Effector memory CD8-positive, alpha-beta T cell (primary cell): ENCODE data around the gene MINDY4.
A peak's percentile ranks its signal among the peaks of the same experiment; 100 is the strongest.

Experiments
- ATAC-seq: fragments of 150-1000 bp; cut with Tn5 transposase; replicated peaks from 2 replicates; pipeline ENCODE4 v1.10.0; 2021; ENCODE audit warnings: mild to moderate bottlenecking, moderate library complexity
- DNase-seq, 3 experiments: peaks; one replicate each; pipeline ENCODE4 v3.0.0; 2021
- H3K27ac Mint-ChIP-seq, 2 donors: one replicate each; pipeline ENCODE4 v1.8.0; 2022; ENCODE audit warnings: mild to moderate bottlenecking in 2 of 2, mixed read lengths in 2 of 2, moderate library complexity in 2 of 2
- H3K27me3 Mint-ChIP-seq, 2 donors: one replicate each; pipeline ENCODE4 v1.8.0; 2022; ENCODE audit warnings: mixed read lengths in 2 of 2
- H3K36me3 Mint-ChIP-seq: one replicate; pipeline ENCODE4 v1.8.0; 2022; ENCODE audit warnings: mild to moderate bottlenecking, moderate library complexity, mixed read lengths; ENCODE audit not compliant: insufficient read depth
- H3K4me1 Mint-ChIP-seq, 2 donors: one replicate each; pipeline ENCODE4 v1.8.0; 2022; ENCODE audit warnings: low read depth in 2 of 2, mixed read lengths in 2 of 2
- H3K4me3 Mint-ChIP-seq, 2 donors: one replicate each; pipeline ENCODE4 v1.8.0; 2022; ENCODE audit warnings: mild to moderate bottlenecking in 2 of 2, mixed read lengths in 2 of 2, moderate library complexity in 2 of 2
- H3K9me3 Mint-ChIP-seq, 2 donors: one replicate each; pipeline ENCODE4 v1.8.0; 2022; ENCODE audit warnings: mixed read lengths in 2 of 2

MINDY4 gene

DNA sequence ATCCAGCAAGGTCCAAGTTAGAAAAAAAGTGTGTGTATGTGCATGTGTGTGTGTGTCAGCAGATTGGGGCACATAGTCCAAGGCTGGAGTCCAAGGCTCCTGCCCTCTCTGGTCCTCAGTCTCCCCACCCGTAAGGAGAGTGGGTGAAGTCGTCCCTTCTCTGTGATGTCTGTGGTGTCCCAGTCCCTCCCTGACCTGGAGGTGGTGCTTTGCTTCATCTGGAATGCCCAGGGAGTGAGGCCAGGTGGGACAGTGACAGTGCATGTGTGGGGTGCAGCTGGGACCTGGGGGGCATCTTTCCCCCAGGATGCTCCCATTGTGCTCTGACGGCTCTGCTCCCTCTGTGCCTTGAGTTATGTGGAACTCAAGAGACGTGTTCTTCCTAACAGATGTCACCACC lies 158.5 kb downstream of the MINDY4 start:
- no peaks in the 10 kb centered on the region for H3K4me1 Mint-ChIP-seq
- ATAC-seq (no peak), DNase-seq (no peak)
- H3K9me3 Mint-ChIP-seq, result peaks cover 0 to 5% of the 10 kb centered on the region in 2 donors
- H3K36me3 Mint-ChIP-seq, result no peaks in the 10 kb centered on the region
- no peak overlapping the region for H3K4me3 Mint-ChIP-seq
- H3K27me3 Mint-ChIP-seq, result peaks cover 17 to 45% of the 10 kb centered on the region in 2 donors
- no peak overlapping the region for H3K27ac Mint-ChIP-seq

DNA sequence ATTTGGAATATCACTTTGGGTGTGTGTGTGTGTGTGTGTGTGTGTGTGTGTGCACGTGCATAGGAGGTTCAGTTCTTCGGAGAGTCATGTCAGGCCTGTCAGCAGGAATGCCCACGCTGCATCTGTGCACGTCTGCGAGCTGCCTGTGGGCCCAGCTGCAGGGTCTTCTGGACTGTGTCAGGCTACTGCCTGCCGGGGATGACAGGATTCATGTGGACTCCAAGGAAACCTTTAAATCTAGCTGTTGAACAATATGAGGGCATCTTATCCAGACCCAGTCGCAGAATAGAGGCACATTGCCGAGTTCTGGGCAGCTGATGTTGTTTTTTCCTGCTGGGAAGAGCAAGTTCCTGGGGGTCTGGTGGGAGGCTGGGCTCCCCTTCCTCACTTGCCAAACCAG lies 159.4 kb downstream of the MINDY4 start:
- peaks cover 0 to 5% of the 10 kb centered on the region in 2 donors for H3K9me3 Mint-ChIP-seq
- no peak overlapping the region for H3K27ac Mint-ChIP-seq
- peaks cover 25 to 54% of the 10 kb centered on the region in 2 donors for H3K27me3 Mint-ChIP-seq
- no peak for ATAC-seq
- no peak overlapping the region for H3K4me3 Mint-ChIP-seq
- H3K36me3 Mint-ChIP-seq, result no peaks in the 10 kb centered on the region
- DNase-seq, result no peak
- H3K4me1 Mint-ChIP-seq, result no peaks in the 10 kb centered on the region

DNA sequence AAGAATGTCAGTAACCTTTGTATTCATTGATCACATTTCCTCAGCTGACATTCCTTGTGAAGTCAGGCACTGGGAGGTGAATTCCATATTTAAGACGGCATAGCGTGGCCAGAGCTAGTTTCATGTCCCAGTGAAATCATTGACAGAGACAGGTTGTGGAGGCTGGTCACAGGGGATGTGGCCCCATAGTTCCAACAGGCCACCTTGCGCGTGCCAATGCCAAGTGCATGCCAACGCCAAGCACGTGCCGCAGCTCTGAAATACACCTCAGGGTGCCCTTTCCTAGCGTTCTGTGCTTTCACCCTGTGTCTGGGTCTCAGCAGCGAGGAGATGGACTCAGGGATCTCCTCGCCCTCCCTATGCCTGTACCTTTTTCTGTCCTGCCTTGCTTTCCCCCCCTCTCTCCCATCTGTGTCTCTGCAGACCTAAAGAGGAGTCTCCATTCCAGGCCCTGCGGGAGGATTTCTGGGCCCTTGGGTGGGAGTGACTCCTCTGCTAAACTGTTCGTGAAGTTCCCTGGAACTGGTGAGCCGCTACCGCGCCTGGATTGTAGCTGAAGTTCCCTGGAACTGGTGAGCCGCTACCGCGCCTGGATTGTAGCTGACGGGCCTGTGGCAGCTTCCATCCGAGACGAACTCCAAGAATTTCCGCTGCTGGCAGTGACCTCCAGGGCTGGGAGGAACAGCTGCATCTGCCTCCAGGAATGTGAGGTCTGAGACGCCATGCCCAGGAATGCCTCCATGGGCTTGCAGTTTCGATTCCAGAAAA lies 160.1 kb downstream of the MINDY4 start:
- ATAC-seq (no peak), DNase-seq (no peak)
- no peaks in the 10 kb centered on the region for H3K4me1 Mint-ChIP-seq

DNA sequence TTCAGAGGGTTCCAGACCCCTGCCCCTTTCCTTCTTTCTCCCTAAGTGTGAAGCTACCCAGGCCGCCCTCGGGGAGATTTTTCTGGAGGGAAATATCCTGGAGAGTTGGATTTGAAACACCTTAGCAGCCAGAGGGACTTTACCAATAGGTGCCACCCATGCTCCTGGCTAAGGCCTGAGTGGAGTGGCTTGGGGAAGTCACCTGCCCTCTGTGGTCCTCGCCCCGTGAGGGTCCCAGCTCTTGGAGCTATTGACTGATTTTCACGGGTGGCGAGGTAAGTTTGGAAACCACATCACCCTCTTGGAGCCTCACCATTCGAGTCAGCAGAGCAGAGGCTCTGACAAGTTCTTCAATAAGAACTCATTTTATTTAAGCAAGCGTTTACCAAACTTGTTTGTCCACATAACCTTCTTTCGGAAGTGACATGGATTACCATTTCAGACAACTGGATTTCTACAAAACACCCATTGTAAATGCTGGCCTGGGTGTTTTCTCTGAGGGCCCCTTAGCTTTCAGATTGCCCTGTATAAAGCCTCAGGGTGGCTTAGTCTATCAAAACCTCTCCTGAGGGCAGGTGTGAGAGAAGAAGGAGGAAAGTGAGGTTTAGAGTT lies 160.8 kb downstream of the MINDY4 start:
- Mint-ChIP-seq H3K4me1 (no peaks in the 10 kb centered on the region), H3K27me3 (peaks cover 34 to 68% of the 10 kb centered on the region in 2 donors), H3K4me3 (no peak overlapping the region), H3K9me3 (no peaks in the 10 kb centered on the region), H3K27ac (no peak overlapping the region), H3K36me3 (no peaks in the 10 kb centered on the region)
- DNase-seq (no peak), ATAC-seq (no peak)

More for the DNA sequence above, 160.1 kb downstream of the MINDY4 start:
- H3K4me3 Mint-ChIP-seq, result no peak overlapping the region
- peaks cover 27 to 61% of the 10 kb centered on the region in 2 donors for H3K27me3 Mint-ChIP-seq
- no peaks in the 10 kb centered on the region for H3K36me3 Mint-ChIP-seq
- H3K9me3 Mint-ChIP-seq, result peaks cover 0 to 5% of the 10 kb centered on the region in 2 donors
- H3K27ac Mint-ChIP-seq, result no peak overlapping the region

DNA sequence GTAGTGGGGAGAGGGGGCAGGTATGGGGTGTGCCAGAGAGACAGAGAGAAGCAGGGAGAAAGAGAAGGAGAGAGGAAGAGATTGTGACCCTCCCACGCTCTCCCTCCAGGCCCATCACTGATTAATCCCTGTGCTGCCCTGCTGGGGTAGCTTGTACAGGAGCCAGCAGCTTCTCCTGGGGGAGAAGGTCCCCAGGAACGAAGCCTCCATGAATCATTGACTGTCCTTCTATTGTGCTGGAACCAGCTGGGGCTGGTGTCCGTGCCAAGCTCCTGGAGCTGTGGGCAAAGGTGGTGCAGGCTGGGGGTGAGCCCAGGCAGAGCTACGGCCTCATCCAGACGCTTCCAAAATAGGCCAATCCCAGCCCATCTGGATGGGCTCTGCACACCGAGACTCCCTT lies 161.3 kb downstream of the MINDY4 start:
- ATAC-seq (no peak), DNase-seq (no peak)
- no peaks in the 10 kb centered on the region for H3K36me3 Mint-ChIP-seq
- H3K27ac Mint-ChIP-seq, result no peak overlapping the region
- H3K9me3 Mint-ChIP-seq, result no peaks in the 10 kb centered on the region
- H3K4me3 Mint-ChIP-seq, result no peak overlapping the region
- peaks cover 34 to 73% of the 10 kb centered on the region in 2 donors for H3K27me3 Mint-ChIP-seq
- H3K4me1 Mint-ChIP-seq, result no peaks in the 10 kb centered on the region

DNA sequence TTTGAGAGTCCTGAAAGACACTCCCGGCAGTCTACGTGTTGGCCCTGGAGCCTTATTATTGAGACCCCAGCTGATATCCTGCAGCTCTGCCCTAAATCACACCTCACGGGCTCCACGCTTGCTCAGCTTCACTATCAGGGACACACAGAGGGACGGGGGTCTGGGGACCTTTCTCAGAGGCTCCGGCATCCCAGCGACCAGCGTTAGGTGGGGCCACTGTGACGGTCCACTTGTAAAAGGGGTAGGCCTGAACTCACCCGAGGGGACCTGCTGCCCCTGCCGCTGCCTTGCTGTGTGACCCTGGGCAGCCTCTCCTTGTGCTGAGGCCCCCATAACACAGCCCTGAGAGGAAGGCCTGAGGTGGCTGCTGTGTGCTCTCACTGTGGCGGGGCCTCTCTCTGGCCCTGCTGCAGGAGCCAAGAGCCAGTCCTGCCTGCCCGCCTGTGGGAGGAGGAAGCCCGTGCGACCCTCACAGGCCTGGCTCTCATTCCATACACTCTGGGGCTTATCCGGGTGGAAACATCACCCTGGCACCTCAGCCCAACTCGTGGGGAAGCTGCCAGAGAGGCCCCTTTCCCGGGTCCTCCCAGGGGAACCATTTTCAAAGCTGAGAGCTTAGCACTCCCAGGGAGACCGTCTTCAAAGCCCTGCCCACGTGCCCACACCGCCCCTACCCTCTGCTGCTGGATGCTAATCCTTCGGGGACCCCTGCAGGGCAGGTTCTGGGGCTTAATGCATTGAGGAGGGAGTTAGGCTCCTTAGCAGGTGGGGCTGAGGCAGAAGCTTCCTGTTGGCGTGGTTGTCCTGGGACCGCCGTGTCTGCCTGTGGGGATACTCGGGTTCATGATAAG lies 162.1 kb downstream of the MINDY4 start:
- H3K36me3 Mint-ChIP-seq, result no peaks in the 10 kb centered on the region
- H3K27me3 Mint-ChIP-seq, result peaks cover 34 to 81% of the 10 kb centered on the region in 2 donors
- ATAC-seq, result no peak

DNA sequence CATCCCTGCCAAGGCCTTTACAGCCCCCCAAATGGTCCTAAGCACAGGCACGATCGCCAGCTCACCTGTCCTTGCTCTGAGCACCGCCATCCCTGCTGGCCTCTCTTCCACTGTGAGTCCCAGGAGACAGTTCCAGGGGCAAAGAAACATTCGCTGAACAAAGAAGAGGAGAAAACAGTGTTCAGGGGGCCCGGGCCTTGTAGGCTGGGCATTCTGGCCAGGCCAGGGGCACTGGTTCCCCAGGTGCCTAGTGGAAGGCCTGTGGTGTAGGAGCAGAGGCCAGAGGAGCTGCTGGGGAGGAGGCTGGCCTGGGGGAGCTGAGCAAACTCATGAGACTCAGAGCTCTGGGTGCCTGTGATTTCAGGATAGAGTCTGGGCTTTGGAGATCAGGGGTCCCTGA lies 163.0 kb downstream of the MINDY4 start:
- Mint-ChIP-seq H3K27ac (no peak overlapping the region), H3K27me3 (peaks cover 35 to 86% of the 10 kb centered on the region in 2 donors), H3K4me1 (no peaks in the 10 kb centered on the region), H3K9me3 (no peaks in the 10 kb centered on the region), H3K4me3 (no peak overlapping the region), H3K36me3 (no peaks in the 10 kb centered on the region)
- DNase-seq (no peak), ATAC-seq (no peak)

More for the DNA sequence above, 162.1 kb downstream of the MINDY4 start:
- Mint-ChIP-seq H3K4me1 (no peaks in the 10 kb centered on the region), H3K9me3 (no peaks in the 10 kb centered on the region), H3K4me3 (no peak overlapping the region), H3K27ac (no peak overlapping the region)
- DNase-seq, result no peak

DNA sequence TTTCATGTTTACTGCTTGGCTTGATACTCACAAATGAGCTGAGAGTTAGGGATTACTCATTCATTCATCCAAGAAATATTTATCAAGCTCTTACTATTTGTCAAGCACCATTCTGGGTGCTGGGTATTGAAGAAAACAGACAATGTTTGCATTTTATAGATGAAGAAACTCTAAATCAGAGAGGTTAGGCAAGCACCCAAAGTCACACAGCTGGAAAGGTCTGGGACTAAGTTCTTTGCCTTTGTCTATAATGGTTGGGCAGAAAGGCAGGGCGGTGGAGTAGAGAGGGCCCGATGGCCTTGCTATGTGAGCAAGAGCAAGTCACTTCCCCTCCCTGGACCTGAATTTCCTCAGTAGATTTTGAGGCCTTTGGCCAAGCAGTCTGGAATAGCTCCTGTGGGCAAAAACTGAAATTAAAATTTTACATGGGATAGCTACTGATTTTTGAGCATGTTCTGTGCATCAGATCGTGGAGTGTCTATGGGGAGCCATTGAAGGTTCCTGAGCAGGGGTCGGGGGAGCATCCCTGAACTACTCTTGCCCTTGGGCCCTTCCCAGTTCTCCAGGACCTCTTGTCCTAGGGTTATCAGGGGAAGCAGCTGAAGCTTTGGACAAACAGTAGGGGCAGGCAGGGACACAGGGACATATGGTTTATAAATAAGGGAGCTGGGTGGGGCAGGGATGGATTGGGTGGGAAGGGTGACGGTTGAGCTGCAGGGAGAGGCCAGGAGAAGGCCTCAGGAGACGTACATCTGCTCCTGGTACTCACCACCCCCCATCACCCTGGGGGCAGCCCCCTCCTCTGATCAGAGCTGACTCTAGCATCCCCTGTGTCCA lies 163.7 kb downstream of the MINDY4 start:
- Mint-ChIP-seq H3K27me3 (peaks cover 34 to 85% of the 10 kb centered on the region in 2 donors), H3K4me3 (no peak overlapping the region), H3K36me3 (no peaks in the 10 kb centered on the region), H3K9me3 (no peaks in the 10 kb centered on the region), H3K27ac (no peak overlapping the region), H3K4me1 (no peaks in the 10 kb centered on the region)
- ATAC-seq (no peak), DNase-seq (no peak)

DNA sequence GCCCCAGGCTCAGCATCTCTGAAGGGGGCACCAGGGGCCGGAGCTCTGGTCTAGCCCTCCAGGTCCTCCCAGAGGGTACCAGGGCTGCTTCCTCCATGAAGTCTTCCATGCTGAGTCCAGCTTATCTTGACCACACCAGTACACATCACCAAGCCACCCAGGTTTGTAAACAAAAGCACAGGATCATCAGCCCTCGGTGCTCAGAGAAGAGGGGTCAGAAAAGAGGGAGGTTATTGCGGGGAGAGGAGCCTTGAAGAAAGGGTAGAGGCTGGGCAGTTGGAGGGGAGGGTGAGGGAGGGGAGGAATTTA lies 164.3 kb downstream of the MINDY4 start:
- ATAC-seq (no peak), DNase-seq (no peak)
- H3K9me3 Mint-ChIP-seq, result no peaks in the 10 kb centered on the region
- no peaks in the 10 kb centered on the region for H3K4me1 Mint-ChIP-seq
- no peaks in the 10 kb centered on the region for H3K36me3 Mint-ChIP-seq
- no peak overlapping the region for H3K4me3 Mint-ChIP-seq
- peaks cover 32 to 83% of the 10 kb centered on the region in 2 donors for H3K27me3 Mint-ChIP-seq
- no peak overlapping the region for H3K27ac Mint-ChIP-seq

DNA sequence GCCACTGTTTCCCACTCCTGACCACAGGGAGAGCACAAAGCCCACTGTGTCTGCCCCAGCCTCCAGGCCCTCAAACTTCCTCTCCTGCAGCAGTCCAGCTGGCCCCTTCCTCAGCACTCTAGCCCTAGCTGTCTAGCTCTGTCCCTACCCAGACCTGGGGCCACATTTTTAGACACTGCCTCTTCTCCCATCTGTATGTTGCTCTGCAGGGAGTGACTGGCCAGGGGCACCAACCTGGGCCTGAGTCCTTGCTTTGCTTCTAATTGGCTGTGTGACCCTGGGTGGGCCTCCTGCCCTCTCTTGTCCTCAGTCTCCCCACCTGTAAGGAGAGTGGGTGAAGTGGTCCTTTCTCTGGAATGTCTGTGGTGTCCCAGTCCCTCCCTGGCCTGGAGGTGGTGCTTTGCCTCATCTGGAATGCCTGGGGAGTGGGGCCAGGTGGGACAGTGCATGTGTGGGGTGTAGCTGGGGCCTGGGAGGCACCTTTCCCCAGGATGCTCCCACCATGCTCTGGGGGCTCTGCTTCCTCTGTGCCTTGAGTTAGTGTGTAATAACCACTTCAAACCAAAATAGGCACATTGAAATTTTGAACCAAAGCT lies 165.5 kb downstream of the MINDY4 start:
- Mint-ChIP-seq H3K4me1 (no peaks in the 10 kb centered on the region), H3K9me3 (no peaks in the 10 kb centered on the region), H3K27ac (no peak overlapping the region), H3K4me3 (no peak overlapping the region), H3K36me3 (no peaks in the 10 kb centered on the region), H3K27me3 (peaks cover 38 to 85% of the 10 kb centered on the region in 2 donors)
- ATAC-seq, result no peak
- no peak for DNase-seq

DNA sequence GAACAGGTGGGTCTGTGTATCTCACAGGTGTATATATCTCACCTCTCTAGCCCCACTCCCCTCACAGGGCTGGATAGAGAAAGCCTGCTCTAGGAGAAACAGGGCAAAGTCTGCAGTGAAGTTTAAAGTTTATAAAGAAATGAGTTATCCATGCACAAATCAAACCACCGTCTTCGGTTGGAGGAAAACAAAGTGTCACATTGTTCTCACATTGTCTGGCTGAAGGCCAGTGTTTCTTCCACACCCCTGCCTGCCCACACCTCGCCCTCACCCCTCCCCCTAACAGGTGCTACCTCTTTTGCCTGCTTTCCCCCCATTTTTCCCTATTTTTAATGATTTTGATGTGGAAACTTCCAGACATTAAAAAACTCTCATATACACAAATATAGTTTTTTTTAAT lies 166.2 kb downstream of the MINDY4 start:
- Mint-ChIP-seq H3K4me1 (no peaks in the 10 kb centered on the region), H3K36me3 (no peaks in the 10 kb centered on the region), H3K27ac (no peak overlapping the region), H3K9me3 (no peaks in the 10 kb centered on the region), H3K27me3 (peaks cover 45 to 85% of the 10 kb centered on the region in 2 donors), H3K4me3 (no peak overlapping the region)
- DNase-seq, result no peak
- ATAC-seq, result no peak

DNA sequence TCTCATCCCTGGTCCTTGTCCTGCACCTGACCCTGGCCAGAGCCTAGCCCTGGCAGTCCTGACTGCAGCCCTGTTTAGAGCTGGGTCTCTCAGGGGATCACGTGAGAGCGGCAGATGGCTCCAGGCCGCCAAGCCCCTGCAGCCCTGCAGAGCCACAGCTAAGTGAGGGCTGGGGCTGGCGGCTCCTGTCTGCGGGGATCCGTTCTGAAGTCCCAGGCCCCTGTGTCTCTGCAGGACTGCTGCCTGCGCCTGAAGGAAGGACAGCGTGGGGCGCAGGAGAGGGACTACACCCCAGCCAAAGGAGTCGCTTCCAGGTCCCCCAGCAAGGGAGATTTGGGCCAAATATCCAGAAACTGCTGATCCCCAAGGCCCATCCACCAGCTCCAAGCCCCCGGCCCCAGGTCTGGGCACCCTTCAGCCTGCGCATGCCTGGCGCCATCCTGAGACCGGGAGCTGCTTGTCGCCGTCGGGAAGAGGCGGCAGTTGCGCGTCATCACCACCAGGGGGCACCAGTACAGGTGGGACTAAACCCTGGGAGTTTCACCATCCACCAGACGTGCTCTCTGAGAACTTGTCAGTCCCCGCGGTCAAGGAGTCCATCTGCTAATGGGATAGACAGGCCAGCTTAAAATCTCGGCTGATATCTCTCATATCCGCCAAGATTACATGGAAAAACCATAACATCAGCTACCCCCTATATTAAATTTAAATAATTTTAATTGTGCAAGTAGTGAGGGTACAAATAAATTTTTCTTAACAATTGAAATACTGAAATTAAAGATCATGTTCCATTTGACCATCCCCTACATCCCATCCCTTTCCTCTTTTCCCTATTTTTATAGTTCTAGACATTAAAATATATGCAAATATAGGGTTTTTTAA lies 167.5 kb downstream of the MINDY4 start:
- Mint-ChIP-seq H3K27ac (no peak overlapping the region), H3K9me3 (no peaks in the 10 kb centered on the region), H3K36me3 (no peaks in the 10 kb centered on the region), H3K27me3 (peaks cover 46 to 75% of the 10 kb centered on the region in 2 donors), H3K4me1 (no peaks in the 10 kb centered on the region), H3K4me3 (no peak overlapping the region)
- DNase-seq (peak; percentile 32 to 39 (median 39)), ATAC-seq (peak; percentile 48)
